Measurements from ENCODE around the gene NUAK2.

Gene NUAK2

GRCh38 chr1:205348554-205349487, 27.3 kb upstream of the NUAK2 start:
- DNase-seq: no peak

GRCh38 chr1:205346956-205347574, 25.5 kb upstream of the NUAK2 start:
- DNase-seq: peak in 1 of 51 donors; percentile 14

GRCh38 chr1:205345761-205346160, 24.2 kb upstream of the NUAK2 start:
- no peak for DNase-seq

GRCh38 chr1:205344066-205344928, 22.8 kb upstream of the NUAK2 start:
- peak in 18 of 51 donors; percentile 11 to 58 (median 33) for DNase-seq

- DNase-seq: peak in 6 of 51 donors; percentile 9 to 36 (median 20)
These were observed 22.0 kb upstream of the NUAK2 start for GRCh38 chr1:205343431-205344065.

- DNase-seq: no peak
These were observed 21.4 kb upstream of the NUAK2 start for GRCh38 chr1:205342986-205343385.

GRCh38 chr1:205340676-205341075, 19.1 kb upstream of the NUAK2 start:
- DNase-seq: no peak

- DNase-seq: no peak
These were observed 18.2 kb upstream of the NUAK2 start for GRCh38 chr1:205339717-205340116.

GRCh38 chr1:205339197-205339702, 17.7 kb upstream of the NUAK2 start:
- DNase-seq: no peak

- no peak for DNase-seq
These were observed 16.5 kb upstream of the NUAK2 start for GRCh38 chr1:205338011-205338410.

GRCh38 chr1:205337481-205337880, 15.9 kb upstream of the NUAK2 start:
- no peak for DNase-seq

GRCh38 chr1:205335692-205336091, 14.1 kb upstream of the NUAK2 start:
- peak in 48 of 51 donors; percentile 16 to 87 (median 60) for DNase-seq

- no peak for DNase-seq
These were observed 10.7 kb upstream of the NUAK2 start for GRCh38 chr1:205332015-205332791.

- DNase-seq: no peak
These were observed 8.6 kb upstream of the NUAK2 start for GRCh38 chr1:205330150-205330549.

- DNase-seq: no peak
These were observed 8.2 kb upstream of the NUAK2 start for GRCh38 chr1:205329719-205330118.

- DNase-seq: no peak
These were observed 6.9 kb upstream of the NUAK2 start for GRCh38 chr1:205328476-205328875.

- no peak for DNase-seq
These were observed 5.4 kb upstream of the NUAK2 start for GRCh38 chr1:205326812-205327466.

GRCh38 chr1:205325334-205325884, 3.9 kb upstream of the NUAK2 start:
- DNase-seq: peak in 36 of 51 donors; percentile 5 to 83 (median 48)

GRCh38 chr1:205324781-205325180, 3.2 kb upstream of the NUAK2 start:
- DNase-seq: no peak

All from hypothalamus (tissue), 51 donors.